Prostate gland (tissue), 2 donors: ENCODE results near the gene ABCA2. TPM values are rescaled to one million over a fixed set of nuclear protein-coding genes. Genes with fewer than 3 reads are reported as not detected.

Experiments
- DNase-seq: peaks from one replicate; pipeline ENCODE4 v3.0.0-alpha.2; 2019; ENCODE audit warnings: low spot score
- H3K27ac ChIP-seq, 2 donors: fragments of 200-600 bp; sonication (generic); 2 replicates each; pipeline ENCODE4 v1.5.1; 2017 to 2019
- H3K27me3 ChIP-seq: fragments of 200-600 bp; sonication (generic); replicated peaks from 2 replicates; pipeline ENCODE4 v1.5.1; 2019; ENCODE audit not compliant: insufficient read depth
- H3K36me3 ChIP-seq, 2 donors: fragments of 200-600 bp; sonication (generic); 1 replicate in 1 of 2; 2 replicates in 1 of 2; pipeline versions ENCODE4 v1.5.1 to v1.8.1; 2017 to 2019
- H3K4me1 ChIP-seq: fragments of 200-600 bp; sonication (generic); replicated peaks from 2 replicates; pipeline ENCODE4 v1.5.1; 2019
- H3K4me3 ChIP-seq, 2 donors: fragments of 200-600 bp; sonication (generic); 2 replicates each; pipeline ENCODE4 v1.5.1; 2017 to 2019
- H3K9me3 ChIP-seq: fragments of 200-600 bp; sonication (generic); 2 replicates; pipeline ENCODE4 v1.5.1; 2017
- CTCF ChIP-seq, 4 experiments: fragments of 200-600 bp in 2 of 4; fragments of 450-650 bp in 2 of 4; sonication (generic) in 2 of 4; IDR thresholded peaks; 1 replicate in 3 of 4; 2 replicates in 1 of 4; pipeline ENCODE4 v1.5.1; 2016 to 2019; ENCODE audit warnings: antibody characterized with exemption in 4 of 4, mild to moderate bottlenecking in 2 of 4, moderate library complexity in 2 of 4
- POLR2A ChIP-seq: fragments of 450-650 bp; IDR thresholded peaks from one replicate; pipeline ENCODE4 v1.6.1; 2016; ENCODE audit warnings: antibody characterized with exemption, mild to moderate bottlenecking
- POLR2AphosphoS5 ChIP-seq: sonication (generic); formaldehyde crosslinking; IDR thresholded peaks from one replicate; pipeline ENCODE4 v1.6.1; 2017; ENCODE audit warnings: antibody characterized with exemption
- WGBS: methylation state at CpG from one replicate; pipeline ENCODE4 v1.1.5; 2018; 5-methylcytosine and 5-hydroxymethylcytosine counted together
- intact Hi-C: fragments of 100-400 bp; cut with DNase I; formaldehyde crosslinking; loops from one replicate; pipeline ENCODE4 v1.14.2; 2022
- total RNA-seq, 2 donors: library from RNA; depleted of rRNA; stranded (reverse); fragments of >200 nt; gene quantifications; one replicate each; pipeline ENCODE4 v1.1.0, GENCODE V29; 2016

The ABCA2 gene
- total RNA-seq, 2 donors from 2014 or later = 27.4 to 79.1 TPM

- peak; percentile 54 for DNase-seq
- Histone ChIP-seq H3K27ac (no peak overlapping the region), H3K4me1 (peaks cover 38% of the 10 kb centered on the region), H3K9me3 (no peaks in the 10 kb centered on the region), H3K27me3 (no peaks in the 10 kb centered on the region), H3K4me3 (no peak overlapping the region), H3K36me3 (no peaks in the 10 kb centered on the region)
- 23% methylated on average over 44 of the region's 72 CpGs for WGBS
- TF ChIP-seq CTCF (IDR thresholded peaks at IDR 0.05) (peak in 1 of 4 experiments; percentile 28), POLR2AphosphoS5 (no peak)
- intact Hi-C loops = no loop called here
Observed at GRCh38 chr9:137048655-137049543, 20.9 kb upstream of the ABCA2 start.

GRCh38 chr9:137046088-137046787 lies 18.2 kb upstream of the ABCA2 start, which contains the start of gene NPDC1:
Gene NPDC1, minus strand, starts transcription at chr9:137046177. Its CDS starts 188 bp downstream, at chr9:137045989.
- intact Hi-C loops = no loop called here
- peak within 1 kb of the TSS; percentile 85 to 87 for H3K27ac ChIP-seq
- H3K36me3 ChIP-seq = no peaks in the 10 kb centered on the region
- peak; percentile 84 for DNase-seq
- peak within 1 kb of the TSS; percentile 53 to 58 for H3K4me3 ChIP-seq
- no peaks in the 10 kb centered on the region for H3K9me3 ChIP-seq
- 0% methylated on average over 56 of the region's 57 CpGs for WGBS
- H3K27me3 ChIP-seq = no peaks in the 10 kb centered on the region
- TF ChIP-seq CTCF (IDR thresholded peaks at IDR 0.05) (peak; percentile 79 to 93 (median 87)), POLR2AphosphoS5 (peak; percentile 69), POLR2A (no peak)
- peaks cover 45% of the 10 kb centered on the region for H3K4me1 ChIP-seq

DNA sequence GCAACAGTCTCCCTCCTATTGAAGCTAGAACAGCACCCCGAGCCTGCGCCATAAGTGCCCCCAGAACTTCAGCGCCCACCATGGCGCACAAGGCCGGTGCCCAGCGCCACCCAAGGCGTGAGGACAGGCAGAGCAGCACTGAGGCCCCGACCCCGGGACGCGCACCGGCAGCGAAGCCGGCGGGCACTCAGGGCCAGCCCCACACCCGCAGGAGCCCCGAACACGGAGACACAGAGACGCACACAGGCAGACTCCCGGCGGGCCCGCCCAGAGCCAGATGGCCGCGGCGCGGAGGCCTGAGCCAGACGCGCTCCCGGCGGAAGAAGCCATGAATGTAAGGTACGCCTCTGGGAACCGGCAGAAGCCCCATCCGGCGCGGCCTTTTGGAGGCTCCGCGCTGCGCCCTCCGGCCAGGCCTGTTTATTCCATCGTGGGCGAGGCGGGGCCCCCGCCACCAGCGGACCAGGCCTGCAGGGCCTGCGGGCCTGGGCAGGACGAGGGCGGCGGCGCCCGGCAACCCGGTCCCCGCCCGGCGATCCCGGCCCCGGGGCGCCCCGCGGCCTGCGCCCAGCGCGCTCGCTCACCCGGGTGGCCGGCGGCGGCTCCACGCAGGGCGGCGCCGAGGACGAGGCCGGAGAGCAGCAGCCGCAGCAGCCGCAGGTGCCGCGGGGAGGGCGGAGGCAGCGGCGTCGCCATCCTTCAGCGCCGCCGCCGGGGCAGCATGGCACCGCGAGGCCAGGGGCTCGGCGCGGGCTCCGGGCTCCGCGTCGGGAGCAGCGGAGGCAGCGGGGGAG lies 17.5 kb upstream of the ABCA2 start:
- 2% methylated on average over 83 of the region's 96 CpGs for whole genome bisulfite sequencing
- H3K4me1 ChIP-seq = peaks cover 45% of the 10 kb centered on the region
- H3K36me3 ChIP-seq = peaks cover 0 to 3% of the 10 kb centered on the region in 2 donors
- H3K27ac ChIP-seq = peak overlapping the region; percentile 85 to 87
- TF ChIP-seq CTCF (IDR thresholded peaks at IDR 0.05) = no peak
- no peaks in the 10 kb centered on the region for H3K9me3 ChIP-seq
- H3K27me3 ChIP-seq = no peaks in the 10 kb centered on the region
- intact Hi-C loops = no loop called here
- DNase-seq = no peak
- peak overlapping the region; percentile 53 to 58 for H3K4me3 ChIP-seq

DNA sequence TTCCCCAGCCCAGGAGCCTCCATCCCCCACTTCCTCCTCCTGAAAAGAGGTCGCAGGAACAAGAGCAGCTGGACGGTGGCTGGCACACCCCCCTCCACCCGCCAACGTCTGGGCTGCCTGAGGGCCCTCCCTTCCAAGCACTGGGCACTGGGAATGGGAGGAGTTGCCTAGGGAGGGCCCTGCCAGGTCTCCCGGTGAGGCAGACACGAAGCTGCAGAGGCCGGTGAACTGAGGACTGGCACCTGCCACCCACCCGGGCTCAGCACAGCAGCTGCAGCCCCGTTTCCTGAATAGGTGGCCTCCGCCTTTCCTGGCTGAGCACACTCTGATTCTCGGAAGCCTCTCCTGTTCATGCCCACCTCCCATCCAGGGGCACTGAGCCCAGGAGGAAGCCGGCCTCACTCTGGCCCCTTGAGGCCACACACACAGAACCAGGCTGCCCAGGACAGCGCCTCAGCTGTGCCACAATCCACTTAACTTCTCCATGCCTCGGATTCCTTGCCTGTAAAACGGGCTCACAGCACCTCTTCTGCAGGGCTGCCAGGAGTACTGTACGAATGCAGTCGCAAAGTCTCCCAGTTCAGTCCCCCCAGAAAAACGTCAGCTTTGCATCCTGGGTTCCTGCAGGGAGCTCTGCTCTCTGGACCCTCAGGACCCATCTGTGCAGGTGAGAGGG lies 16.6 kb upstream of the ABCA2 start:
- intact Hi-C loops = no loop called here
- TF ChIP-seq POLR2AphosphoS5 = peak; percentile 62
- TF ChIP-seq POLR2A = peak; percentile 29
- no peak for TF ChIP-seq CTCF (IDR thresholded peaks at IDR 0.05)
- Histone ChIP-seq H3K27ac (peak overlapping the region; percentile 85 to 87), H3K4me3 (peak overlapping the region; percentile 53 to 58), H3K27me3 (no peaks in the 10 kb centered on the region), H3K4me1 (peaks cover 44% of the 10 kb centered on the region), H3K9me3 (no peaks in the 10 kb centered on the region), H3K36me3 (peaks cover 0 to 8% of the 10 kb centered on the region in 2 donors)
- WGBS = 29% methylated on average over 18 of the region's 18 CpGs
- no peak for DNase-seq
